SIG-M5 treated with dmso at 0.1 percent for 504 hours (cell line): ENCODE measurements around the gene BEND4.
"Not testable (repeated sequence)": the region's sequence is repeated elsewhere in the genome, so short reads cannot be mapped to it uniquely, and the experiment has no call there.

Source experiments
- DNase-seq: peaks from one replicate; lab custom pipeline; 2025; ENCODE audit not compliant: unreplicated experiment; lab: John Stamatoyannopoulos, UW

Gene BEND4

GRCh38 chr4:42152507-42153504 lies at the start of gene BEND4:
Gene BEND4 (minus strand): TSS chr4:42152655. CDS start chr4:42152143, 512 bp downstream.
- DNase-seq: no peak

DNA sequence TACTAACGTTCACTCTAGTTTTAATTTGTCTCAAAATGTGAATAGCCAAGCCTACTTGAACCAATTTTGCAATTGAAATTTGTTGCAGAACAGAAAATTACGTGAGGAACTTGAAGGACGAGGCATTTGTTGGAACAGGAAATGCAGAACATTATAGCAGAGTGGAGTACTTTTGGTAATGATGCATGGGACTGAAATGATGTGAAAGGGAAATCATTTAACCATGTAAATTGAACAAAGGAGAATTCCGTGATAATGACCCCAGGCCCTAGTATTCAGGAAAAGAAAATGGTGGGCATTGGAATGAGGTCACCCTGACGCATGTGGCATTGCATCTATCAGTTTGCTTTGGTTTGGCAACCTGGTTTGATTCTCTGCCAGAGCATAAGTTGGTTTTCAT lies 44.9 kb upstream of the BEND4 start:
- no peak for DNase-seq

DNA sequence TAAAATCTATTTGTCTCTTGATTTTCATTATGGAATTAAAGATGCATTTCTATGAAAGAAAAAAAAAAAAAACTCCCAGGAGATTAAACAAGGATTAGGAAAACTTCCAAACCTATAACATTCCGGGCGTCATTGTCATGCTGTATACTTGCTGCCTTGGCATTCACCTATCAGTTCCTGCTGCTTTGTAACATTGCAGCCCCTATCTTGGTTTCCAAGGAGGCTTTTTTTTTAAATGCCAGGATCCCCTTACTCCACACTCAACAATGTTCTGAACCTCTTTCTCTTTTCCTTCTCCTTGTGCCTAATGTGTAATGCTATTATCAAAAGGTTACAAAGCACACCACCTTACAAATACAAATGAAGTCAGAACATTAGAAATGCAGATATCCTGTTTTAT lies 20.5 kb upstream of the BEND4 start:
- DNase-seq: no peak

GRCh38 chr4:42172128-42172790 lies 19.8 kb upstream of the BEND4 start:
- no peak for DNase-seq

DNA sequence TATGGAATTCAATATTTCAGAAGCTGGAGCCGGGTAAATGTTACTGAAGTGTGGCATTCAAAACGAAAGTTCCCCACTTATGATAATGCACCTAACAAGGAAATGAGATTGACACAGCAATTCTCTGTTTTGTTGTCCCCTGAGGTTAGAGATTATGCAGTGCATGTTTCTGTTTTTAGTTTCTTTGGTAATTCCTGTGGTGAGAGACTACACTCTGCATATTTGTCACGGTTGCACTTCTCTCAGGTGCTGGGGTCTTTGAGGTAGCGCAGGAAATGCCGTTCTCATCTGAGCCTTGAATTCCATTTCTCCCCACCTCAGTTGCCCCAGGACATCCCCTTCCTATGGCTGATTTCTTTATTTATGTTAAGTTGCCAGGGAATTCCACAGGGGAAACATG lies 15.3 kb upstream of the BEND4 start:
- no peak for DNase-seq

DNA sequence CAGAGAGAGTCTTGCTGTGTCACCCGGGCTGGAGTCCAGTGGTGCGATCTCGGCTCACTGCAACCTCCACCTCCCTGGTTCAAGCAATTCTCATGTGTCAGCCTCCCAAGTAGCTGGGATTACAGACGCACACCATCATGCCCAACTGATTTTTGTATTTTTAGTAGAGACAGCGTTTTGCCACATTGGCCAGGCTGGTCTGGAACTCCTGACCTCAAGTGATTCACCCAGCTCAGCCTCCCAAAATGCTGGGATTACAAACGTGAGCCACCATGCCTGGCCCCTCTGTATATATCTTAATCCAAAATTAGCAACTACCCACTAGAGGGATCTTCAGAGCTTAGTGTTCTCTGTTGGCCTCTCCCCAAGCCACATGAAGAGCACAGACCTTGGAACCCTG lies 13.7 kb upstream of the BEND4 start:
- DNase-seq: not testable (repeated sequence)

DNA sequence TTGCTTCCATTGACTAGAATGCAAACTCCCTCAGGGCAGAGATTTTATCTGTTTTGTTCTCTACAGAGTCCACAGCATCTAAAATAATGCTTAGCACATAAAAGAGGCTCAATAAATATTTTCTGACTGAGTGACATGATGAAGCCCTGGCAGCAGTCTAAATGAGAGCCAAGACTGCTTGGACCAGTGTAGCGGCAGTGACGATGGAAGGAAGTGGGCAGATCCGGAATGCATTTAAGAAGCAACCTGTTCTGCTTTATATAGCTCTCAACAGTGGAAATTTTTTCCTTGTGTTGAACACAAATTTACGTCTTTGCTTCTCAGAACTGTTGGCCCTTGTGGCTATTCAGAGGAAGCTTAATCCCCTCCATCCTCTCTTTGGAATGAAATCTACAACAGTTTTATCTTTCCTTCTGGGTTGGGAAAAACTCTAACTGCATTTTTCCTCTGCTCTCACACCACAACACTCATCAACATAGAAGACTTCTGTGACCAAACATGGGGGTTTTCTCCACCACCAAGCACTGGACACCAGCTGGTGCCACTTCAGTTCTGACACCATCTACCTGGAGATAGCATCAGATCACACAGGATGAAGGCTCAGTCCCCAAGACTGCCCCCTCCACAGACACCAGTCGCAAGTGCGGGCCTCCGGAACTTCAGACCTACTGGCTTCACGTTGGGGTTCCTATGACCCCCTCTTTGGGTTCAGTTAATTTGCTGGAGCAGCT lies 7.0 kb upstream of the BEND4 start:
- DNase-seq: no peak

GRCh38 chr4:42151568-42152506 lies 618 bp downstream of the BEND4 start:
- DNase-seq: no peak

DNA sequence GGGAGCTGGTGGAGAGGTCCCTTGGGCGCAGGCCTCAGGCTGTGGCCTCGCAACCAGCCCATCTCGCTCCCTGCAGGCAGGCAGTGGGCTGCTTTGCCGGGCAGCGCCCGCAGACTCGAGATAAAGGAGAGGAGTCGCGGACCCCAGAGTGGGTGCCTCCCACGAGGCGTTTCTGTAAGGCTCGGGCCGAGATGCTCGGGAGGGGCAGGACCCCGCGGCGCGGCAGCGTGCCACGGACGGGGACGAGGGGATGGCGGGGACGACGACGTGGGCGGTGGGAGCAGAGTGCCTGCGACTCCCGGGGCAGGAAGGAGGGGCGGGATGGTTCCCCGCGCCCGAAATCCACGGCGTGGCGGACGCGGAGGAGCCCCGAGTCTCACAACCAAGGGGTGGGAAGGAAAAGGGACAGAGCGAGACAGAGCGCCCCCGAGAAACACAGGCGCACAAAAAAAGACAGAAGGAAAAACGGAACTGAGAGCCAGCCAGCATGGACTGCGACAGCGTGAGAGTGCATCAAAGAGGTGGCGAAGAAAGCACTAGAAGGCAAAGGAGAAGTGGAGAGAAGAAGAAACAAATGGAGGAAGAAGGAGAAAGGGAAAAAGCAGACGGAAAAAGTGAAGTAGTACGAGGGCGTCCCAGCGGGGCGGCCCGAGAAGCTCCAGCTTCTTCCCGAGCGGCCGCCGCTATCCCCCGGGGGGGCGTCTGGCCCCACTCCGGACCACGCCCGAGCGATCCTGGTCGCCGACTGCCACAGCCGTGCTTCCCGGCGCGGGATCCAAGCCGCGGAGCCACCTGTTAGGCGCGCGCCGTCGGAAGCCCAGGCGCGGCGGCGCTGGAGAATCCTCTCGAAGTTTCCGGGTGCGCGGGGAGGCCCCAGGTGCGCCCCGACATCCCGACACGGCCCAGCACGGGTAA lies 1.5 kb downstream of the BEND4 start:
- no peak for DNase-seq

DNA sequence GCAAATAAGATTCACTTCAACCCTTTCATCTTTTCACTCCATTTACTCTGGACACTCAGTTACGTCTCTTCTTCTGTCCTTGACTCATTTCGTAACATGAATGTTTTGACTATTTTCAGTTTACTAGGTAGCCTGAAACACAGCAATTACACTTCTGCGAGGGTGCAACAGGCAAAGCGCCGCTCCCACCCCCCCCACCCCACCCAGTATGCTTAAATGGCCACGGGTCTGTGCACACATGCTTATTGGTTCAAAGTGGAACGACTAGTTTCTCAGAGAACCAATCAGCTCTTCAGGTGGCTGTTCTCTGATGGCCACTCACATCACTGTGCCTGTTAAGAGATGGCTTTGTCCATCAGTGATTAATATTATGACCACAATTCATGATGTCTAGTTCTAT lies 3.5 kb downstream of the BEND4 start:
- no peak for DNase-seq

GRCh38 chr4:42148425-42148824 lies 4.0 kb downstream of the BEND4 start:
- DNase-seq: no peak

DNA sequence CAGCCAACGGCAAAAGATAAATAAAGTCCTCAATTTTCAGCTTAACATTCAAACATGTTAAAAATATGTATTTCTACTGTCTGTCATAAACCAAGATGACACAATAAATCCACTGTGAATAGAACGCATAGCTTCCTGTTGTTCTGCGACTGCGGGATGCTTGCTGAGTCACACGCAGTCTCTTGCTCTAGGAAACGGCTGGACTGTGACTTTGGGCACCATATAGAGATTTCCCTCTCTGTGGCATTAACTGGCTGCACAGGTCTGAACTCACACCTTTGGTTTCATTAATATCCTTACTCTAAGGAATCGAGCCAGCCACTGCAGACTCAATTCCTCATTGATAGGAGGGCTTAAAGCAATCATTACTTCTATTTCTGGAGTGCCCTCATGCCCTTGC lies 8.4 kb downstream of the BEND4 start:
- no peak for DNase-seq

DNA sequence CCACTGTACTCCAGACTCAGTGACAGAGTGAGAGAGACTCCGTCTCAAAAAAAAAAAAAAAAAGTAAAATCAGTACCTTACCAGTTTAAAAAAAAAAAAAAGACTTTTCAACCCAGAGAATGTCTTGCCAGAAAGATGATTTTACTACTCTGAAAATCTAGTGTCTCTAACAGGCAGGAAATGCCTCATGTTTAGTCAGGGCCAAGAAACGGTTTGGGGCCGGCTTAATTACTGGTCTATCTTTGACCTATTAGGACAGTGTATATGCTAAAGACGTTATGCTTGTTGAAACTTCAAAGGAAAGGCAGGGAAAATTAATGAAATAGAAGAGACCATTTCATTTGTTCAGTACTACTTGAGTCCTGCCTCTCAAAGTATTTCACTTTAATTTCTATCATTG lies 9.9 kb downstream of the BEND4 start:
- no peak for DNase-seq

DNA sequence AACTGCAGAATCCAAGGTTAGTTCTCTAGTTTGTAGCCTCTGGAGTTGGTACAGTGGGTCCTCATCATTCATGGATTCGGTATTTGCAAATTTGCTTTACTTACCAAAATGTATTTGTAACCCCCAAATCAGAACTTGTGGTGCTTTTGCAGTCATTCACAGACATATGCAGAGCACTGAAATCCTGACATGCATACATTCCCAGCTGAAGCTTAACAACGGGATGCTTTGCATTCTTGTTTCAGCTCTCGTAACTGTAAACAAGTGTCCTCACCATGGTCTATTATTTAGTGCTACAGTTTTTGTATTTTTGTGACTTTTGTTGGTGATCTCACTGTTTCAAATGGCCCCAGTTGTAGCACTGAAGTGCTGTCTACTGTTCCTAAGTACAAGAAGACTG lies 16.1 kb downstream of the BEND4 start:
- no peak for DNase-seq

GRCh38 chr4:42133006-42133405 lies 19.4 kb downstream of the BEND4 start:
- DNase-seq: no peak

- DNase-seq: no peak
Observed at GRCh38 chr4:42132099-42132498, 20.4 kb downstream of the BEND4 start.

DNA sequence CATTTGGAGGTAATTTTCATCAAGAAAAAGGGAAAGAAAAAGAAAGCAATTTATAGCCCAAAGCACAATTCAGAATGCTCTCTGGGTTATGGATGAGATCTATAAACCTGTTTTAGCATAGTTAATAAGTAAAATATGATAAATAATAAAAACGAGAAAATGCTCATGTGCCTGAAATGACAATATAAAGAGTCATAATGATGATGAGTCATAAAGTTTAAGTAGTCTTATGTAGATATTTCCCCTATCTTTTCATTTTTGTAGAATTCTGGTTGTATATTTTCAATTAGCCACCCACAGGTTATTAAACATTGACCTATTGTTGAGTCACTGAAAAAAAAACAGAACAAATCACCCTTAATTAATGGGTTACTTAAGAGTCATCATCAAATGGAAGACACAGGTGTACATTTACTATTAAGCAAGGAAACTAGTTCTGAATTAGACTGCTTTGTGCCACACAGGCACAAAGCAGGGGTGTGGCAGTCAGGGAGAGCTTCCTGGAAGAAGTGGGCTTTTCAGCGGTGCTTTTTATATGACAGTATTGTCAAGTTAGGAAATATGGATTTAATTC lies 29.3 kb downstream of the BEND4 start:
- DNase-seq: no peak

GRCh38 chr4:42122237-42122636 lies 30.2 kb downstream of the BEND4 start:
- no peak for DNase-seq

- no peak for DNase-seq
Observed at GRCh38 chr4:42119886-42120285, 32.6 kb downstream of the BEND4 start.
